ENCODE results near the gene CD247. TPM values are rescaled to one million over a fixed set of nuclear protein-coding genes. Genes with fewer than 3 reads are reported as not detected.
A peak's percentile ranks its signal among the peaks of the same experiment; 100 is the strongest.

CD247 gene
- total RNA-seq, 4 donors from 2014 or later, result 0.33 TPM; not detected in 3

DNA sequence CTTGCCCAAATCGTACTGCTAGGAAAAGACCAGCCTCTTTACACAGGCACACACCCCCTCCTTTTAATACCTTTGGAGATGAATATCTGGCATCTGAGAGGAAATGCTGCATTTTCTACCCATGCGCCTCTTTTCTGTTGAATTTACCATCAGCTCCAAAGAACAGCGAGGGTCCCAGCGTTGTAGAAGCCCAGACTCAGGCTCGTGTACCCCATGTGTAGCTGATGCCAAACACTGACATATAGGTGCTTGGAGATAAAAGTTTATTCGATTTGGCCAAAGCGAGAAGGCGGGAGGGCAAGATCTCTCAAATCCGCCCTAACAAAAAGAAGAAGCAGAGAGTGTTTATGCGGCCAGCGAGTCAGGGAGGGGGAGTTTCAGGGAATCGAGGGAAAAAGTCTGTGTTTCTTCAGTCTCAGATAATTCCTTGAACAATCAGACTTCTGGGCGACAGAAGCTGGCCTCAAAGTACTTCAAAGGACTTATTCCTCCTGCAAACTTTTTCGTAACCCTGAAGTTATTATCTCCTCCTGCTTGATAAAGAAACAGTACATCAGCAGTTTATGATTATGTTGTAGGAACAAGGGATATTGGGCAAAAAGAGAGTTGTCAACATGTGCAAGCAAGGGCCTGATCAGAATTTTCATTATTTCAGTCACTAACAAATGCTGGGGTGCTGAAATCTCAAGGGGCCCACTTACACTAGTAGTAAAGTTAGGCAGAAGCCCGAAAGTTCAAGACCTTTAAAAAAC is 35.9 kb upstream of the CD247 start:
- in situ Hi-C loops (cut with MboI; ENCODE audit: low sequenced_read_pairs in 4 of 4), result no loop called here
- DNase-seq (no peak), ATAC-seq (no peak)

DNA sequence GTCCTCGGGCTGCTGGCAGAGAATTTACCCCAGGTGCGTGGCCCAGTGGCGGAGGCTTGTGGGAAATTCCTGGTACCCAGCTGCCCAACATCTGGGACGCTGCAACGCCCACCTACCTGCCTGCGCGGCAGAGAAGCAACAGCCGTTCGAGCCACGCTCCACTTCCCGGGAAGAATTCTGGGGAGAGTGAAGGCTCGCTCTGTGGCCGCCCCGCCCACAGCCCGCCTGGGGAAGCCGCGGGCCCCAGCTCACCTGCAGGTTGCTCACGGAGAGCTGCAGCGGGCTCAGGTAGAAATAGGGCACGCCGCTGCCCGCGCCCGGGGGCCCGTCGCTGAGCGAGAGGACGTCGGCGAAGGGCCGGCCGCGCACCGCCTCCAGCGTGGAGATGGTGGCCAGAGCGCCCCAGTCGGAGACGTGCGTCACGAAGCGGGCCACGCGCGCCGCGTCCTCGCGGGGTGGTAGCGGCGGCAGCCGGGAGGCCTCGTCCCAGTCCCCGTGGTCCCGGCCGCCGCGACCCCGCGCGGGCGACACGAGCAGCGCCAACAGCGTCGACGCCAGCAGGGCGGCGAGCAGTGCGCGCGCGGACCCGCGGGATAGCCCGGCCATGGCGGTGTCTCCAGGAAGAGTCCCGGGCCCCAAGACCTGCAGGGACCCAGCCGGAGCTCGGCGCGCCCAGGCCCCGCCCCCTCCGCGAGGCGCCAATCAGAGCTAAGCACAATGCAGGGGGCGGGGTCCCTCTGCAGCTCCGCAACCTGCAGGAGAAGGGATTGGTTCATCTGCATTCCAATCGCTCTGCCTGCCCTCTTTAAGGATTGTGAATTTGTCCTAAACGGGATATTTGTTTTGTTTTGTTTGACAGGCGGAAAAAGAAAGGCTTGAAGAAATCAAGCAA is 35.1 kb upstream of the CD247 start, which contains the start of gene CREG1:
Gene CREG1 (minus strand): TSS at position 627 of the 892 bp plus-strand sequence.
- in situ Hi-C loops (cut with MboI; ENCODE audit: low sequenced_read_pairs in 4 of 4), result no loop called here
- Histone ChIP-seq H3K36me3 (no peaks in the 10 kb centered on the region), H3K4me3 (peak within 1 kb of the TSS; percentile 66 to 89 (median 74)), H3K27me3 (no peaks in the 10 kb centered on the region), H3K27ac (peak within 1 kb of the TSS; percentile 66 to 91 (median 82)), H3K9me3 (no peaks in the 10 kb centered on the region), H3K4me1 (peaks cover 35 to 49% of the 10 kb centered on the region in 2 donors)
- intact Hi-C loops (cut with DNase I; ENCODE audit: low total_unique reads), result loop anchor here (2.0 to 10.0 kb wide), 5 partner anchors 96 to 449 kb away; partner anchors contain the start of genes DCAF6, MPC2 and POU2F1
- DNase-seq (peak; percentile 90 to 94), ATAC-seq (peak; percentile 88 to 91)
- TF ChIP-seq POLR2A (IDR thresholded peaks at IDR 0.05) (peak; percentile 95 to 96), CTCF (IDR thresholded peaks at IDR 0.05 in 4 of 5, conservative IDR thresholded peaks at IDR 0.05 in 1 of 5) (peak in 1 of 5 experiments; percentile 14)

More for the DNA sequence above, 35.9 kb upstream of the CD247 start:
- Histone ChIP-seq H3K36me3 (no peaks in the 10 kb centered on the region), H3K9me3 (no peaks in the 10 kb centered on the region), H3K27me3 (no peaks in the 10 kb centered on the region), H3K4me1 (peaks cover 28 to 44% of the 10 kb centered on the region in 2 donors), H3K4me3 (peak overlapping the region; percentile 66 to 89 (median 74)), H3K27ac (peak overlapping the region; percentile 66 to 91 (median 82))
- intact Hi-C loops (cut with DNase I; ENCODE audit: low total_unique reads), result loop anchor here (5.0 to 10.0 kb wide), 4 partner anchors 97 to 449 kb away; partner anchors contain the start of genes DCAF6 and MPC2
- TF ChIP-seq POLR2A (IDR thresholded peaks at IDR 0.05), result no peak
- TF ChIP-seq CTCF (IDR thresholded peaks at IDR 0.05 in 4 of 5, conservative IDR thresholded peaks at IDR 0.05 in 1 of 5), result no peak

GRCh38 chr1:167551362-167551761 is 33.0 kb upstream of the CD247 start:
- TF ChIP-seq CTCF (IDR thresholded peaks at IDR 0.05 in 4 of 5, conservative IDR thresholded peaks at IDR 0.05 in 1 of 5) (no peak), POLR2A (IDR thresholded peaks at IDR 0.05) (peak in 1 of 2 donors; percentile 20)
- Histone ChIP-seq H3K36me3 (peaks cover 0 to 12% of the 10 kb centered on the region in 2 donors), H3K27me3 (no peaks in the 10 kb centered on the region), H3K4me3 (no peak overlapping the region), H3K27ac (peak overlapping the region in 2 of 4 donors; percentile 15 to 76), H3K9me3 (no peaks in the 10 kb centered on the region), H3K4me1 (peaks cover 47 to 51% of the 10 kb centered on the region in 2 donors)
- in situ Hi-C loops (cut with MboI; ENCODE audit: low sequenced_read_pairs in 4 of 4) (no loop called here), intact Hi-C loops (cut with DNase I; ENCODE audit: low total_unique reads) (loop anchor here (5.0 to 10.0 kb wide), 4 partner anchors 94 to 447 kb away; partner anchors contain the start of genes DCAF6 and MPC2)
- DNase-seq (no peak), ATAC-seq (no peak)

GRCh38 chr1:167548059-167548932 is 30.0 kb upstream of the CD247 start:
- no peak overlapping the region for H3K4me3 ChIP-seq
- peaks cover 0 to 22% of the 10 kb centered on the region in 2 donors for H3K36me3 ChIP-seq
- in situ Hi-C loops (cut with MboI; ENCODE audit: low sequenced_read_pairs in 4 of 4), result loop anchor here in 3 of 4 donors (25.0 kb wide), 2 partner anchors 286 to 486 kb away; no protein-coding TSS in a partner anchor
- no peaks in the 10 kb centered on the region for H3K9me3 ChIP-seq
- no peaks in the 10 kb centered on the region for H3K27me3 ChIP-seq
- ATAC-seq, result no peak
- peak overlapping the region; percentile 54 to 65 (median 64) for H3K27ac ChIP-seq
- TF ChIP-seq POLR2A (IDR thresholded peaks at IDR 0.05) (no peak), CTCF (IDR thresholded peaks at IDR 0.05 in 4 of 5, conservative IDR thresholded peaks at IDR 0.05 in 1 of 5) (no peak)
- intact Hi-C loops (cut with DNase I; ENCODE audit: low total_unique reads), result no loop called here
- H3K4me1 ChIP-seq, result peaks cover 32 to 35% of the 10 kb centered on the region in 2 donors
- no peak for DNase-seq
